WTC11 (cell line): ENCODE results near the gene STH. TPM values are rescaled to one million over a fixed set of nuclear protein-coding genes. Genes with fewer than 3 reads are reported as not detected.

Source experiments
- ATAC-seq: fragments of 200-7000 bp; cut with Tn5 transposase; 2 replicates; pipeline ENCODE4 v1.10.0; 2021; ENCODE audit warnings: mild to moderate bottlenecking, moderate library complexity
- CTCF ChIA-PET: fragments of 300-600 bp; sonication (Branson Sonifier 250); formaldehyde crosslinking; loops from one replicate; lab custom pipeline; 2021; ENCODE audit warnings: antibody characterized with exemption; lab: Charles Lee
- POLR2A ChIA-PET: fragments of 350-600 bp; sonication (Branson Sonifier 250); formaldehyde crosslinking; loops from one replicate; lab custom pipeline; 2021; ENCODE audit warnings: antibody characterized with exemption; lab: Charles Lee
- DNase-seq: peaks from one replicate; pipeline ENCODE4 v3.0.0; 2021; ENCODE audit warnings: low spot score
- H3K27ac Mint-ChIP-seq: 2 replicates; pipeline ENCODE4 v1.8.0; 2021; ENCODE audit warnings: mixed read lengths
- H3K27me3 Mint-ChIP-seq: 2 replicates; pipeline ENCODE4 v1.8.0; 2021; ENCODE audit warnings: low read depth, mild to moderate bottlenecking, moderate library complexity, mixed read lengths
- H3K36me3 Mint-ChIP-seq: 2 replicates; pipeline ENCODE4 v1.8.0; 2021; ENCODE audit warnings: mixed read lengths
- H3K4me1 Mint-ChIP-seq: 2 replicates; pipeline ENCODE4 v1.8.0; 2022; ENCODE audit warnings: mixed read lengths
- H3K4me3 Mint-ChIP-seq: 2 replicates; pipeline ENCODE4 v1.8.0; 2021; ENCODE audit warnings: mild to moderate bottlenecking, moderate library complexity, mixed read lengths
- H3K9me3 Mint-ChIP-seq: 2 replicates; pipeline ENCODE4 v1.8.0; 2021; ENCODE audit warnings: mixed read lengths
- AR ChIP-seq: fragments of 250-450 bp; sonication (Bioruptor Pico); IDR thresholded peaks from 2 replicates; pipeline ENCODE4 v1.9.0; 2021; ENCODE audit warnings: mild to moderate bottlenecking
- ATF2 ChIP-seq: sonication (generic); formaldehyde crosslinking; IDR thresholded peaks from 2 replicates; pipeline ENCODE4 v1.8.1; 2022; ENCODE audit warnings: low read depth, missing genetic modification reagents, borderline replicate concordance
- CREM ChIP-seq: sonication (generic); formaldehyde crosslinking; IDR thresholded peaks from 2 replicates; pipeline ENCODE4 v1.8.1; 2022; ENCODE audit warnings: mild to moderate bottlenecking, missing genetic modification reagents, moderate library complexity
- E2F1 ChIP-seq: sonication (generic); formaldehyde crosslinking; IDR thresholded peaks from 2 replicates; pipeline ENCODE4 v1.8.0; 2022; ENCODE audit warnings: mild to moderate bottlenecking, missing genetic modification reagents
- FOXJ3 ChIP-seq: sonication (generic); formaldehyde crosslinking; IDR thresholded peaks from 2 replicates; pipeline ENCODE4 v1.9.0; 2021; ENCODE audit warnings: missing genetic modification reagents, mild to moderate bottlenecking, borderline replicate concordance
- FOXP1 ChIP-seq: sonication (generic); formaldehyde crosslinking; IDR thresholded peaks from 2 replicates; pipeline ENCODE4 v1.8.0; 2022; ENCODE audit warnings: missing genetic modification reagents, mild to moderate bottlenecking, moderate library complexity, borderline replicate concordance
- FOXP4 ChIP-seq: sonication (generic); formaldehyde crosslinking; IDR thresholded peaks from 2 replicates; pipeline ENCODE4 v1.8.0; 2022; ENCODE audit warnings: mild to moderate bottlenecking, missing genetic modification reagents
- MAX ChIP-seq: sonication (generic); formaldehyde crosslinking; IDR thresholded peaks from 2 replicates; pipeline ENCODE4 v1.8.0; 2022; ENCODE audit warnings: mild to moderate bottlenecking, missing genetic modification reagents
- NR1H2 ChIP-seq: sonication (generic); formaldehyde crosslinking; IDR thresholded peaks from 2 replicates; pipeline ENCODE4 v1.9.0; 2021; ENCODE audit warnings: mild to moderate bottlenecking, moderate library complexity, missing genetic modification reagents
- SMAD3 ChIP-seq: sonication (generic); formaldehyde crosslinking; IDR thresholded peaks from 2 replicates; pipeline ENCODE4 v1.8.0; 2022; ENCODE audit warnings: missing genetic modification reagents, mild to moderate bottlenecking, borderline replicate concordance
- ZNF232 ChIP-seq: sonication (generic); formaldehyde crosslinking; IDR thresholded peaks from 2 replicates; pipeline ENCODE4 v1.8.0; 2022; ENCODE audit warnings: mild to moderate bottlenecking, missing genetic modification reagents
- ZNF317 ChIP-seq: sonication (generic); formaldehyde crosslinking; IDR thresholded peaks from 2 replicates; pipeline ENCODE4 v1.8.1; 2023; ENCODE audit warnings: low read depth, mild to moderate bottlenecking, moderate library complexity, missing genetic modification reagents, borderline replicate concordance
- ZNF423 ChIP-seq: fragments of 250-450 bp; sonication (Bioruptor Pico); IDR thresholded peaks from 2 replicates; pipeline ENCODE4 v2.1.2; 2022; ENCODE audit warnings: mild to moderate bottlenecking, moderate library complexity
- ZNF425 ChIP-seq: fragments of 250-450 bp; sonication (Bioruptor Pico); conservative IDR thresholded peaks from 2 replicates; pipeline ENCODE4 v1.9.0; 2021; ENCODE audit warnings: mild to moderate bottlenecking
- ZSCAN18 ChIP-seq: fragments of 250-450 bp; sonication (Bioruptor Pico); IDR thresholded peaks from 2 replicates; pipeline ENCODE4 v2.1.2; 2022; ENCODE audit warnings: mild to moderate bottlenecking, moderate library complexity
- total RNA-seq: library from RNA; stranded (reverse); gene quantifications from 3 replicates; pipeline ENCODE4 v1.2.3, GENCODE V29; 2021

The STH gene
- total RNA-seq, 1 experiment from 2014 or later: not detected

- Mint-ChIP-seq H3K27me3 (no peaks in the 10 kb centered on the region), H3K27ac (no peak overlapping the region), H3K9me3 (no peaks in the 10 kb centered on the region)
- POLR2A ChIA-PET: interaction anchor here (0.7 kb wide), 1 partner anchor 40 kb away, joined by 11 read pairs; no protein-coding TSS in a partner anchor
- TF ChIP-seq CREM (no peak), ZNF317 (CRISPR knock-in tag) (no peak), ATF2 (CRISPR knock-in tag) (no peak), NR1H2 (CRISPR knock-in tag) (no peak), ZNF232 (CRISPR knock-in tag) (no peak), ZNF423 (no peak), FOXP4 (no peak), FOXP1 (CRISPR knock-in tag) (no peak)
- TF ChIP-seq, all 79 proteins: peak for 0
- ATAC-seq (no peak), DNase-seq (no peak)
- Mint-ChIP-seq H3K36me3 (peaks cover 82% of the 10 kb centered on the region), H3K4me1 (no peaks in the 10 kb centered on the region), H3K4me3 (no peak overlapping the region)
- CTCF ChIA-PET: interaction anchor here (1.1 kb wide), 1 partner anchor 22 kb away, joined by 3 read pairs; no protein-coding TSS in a partner anchor
Observed at GRCh38 chr17:46038414-46038813, 39.4 kb downstream of the STH start.

- Mint-ChIP-seq H3K27ac (no peak overlapping the region), H3K4me3 (no peak overlapping the region), H3K27me3 (no peaks in the 10 kb centered on the region), H3K36me3 (peaks cover 82% of the 10 kb centered on the region), H3K4me1 (peaks cover 1% of the 10 kb centered on the region; the same call in 1 of the 2 replicates), H3K9me3 (no peaks in the 10 kb centered on the region)
- ATAC-seq (no peak), DNase-seq (no peak)
- POLR2A ChIA-PET: no interaction called here
- TF ChIP-seq AR (CRISPR knock-in tag): no peak
- CTCF ChIA-PET: interaction anchor here (1.1 kb wide), 1 partner anchor 23 kb away, joined by 3 read pairs; no protein-coding TSS in a partner anchor
Observed at GRCh38 chr17:46038937-46039336, 39.9 kb downstream of the STH start.

GRCh38 chr17:46039592-46040186, 40.6 kb downstream of the STH start:
- no peak overlapping the region for H3K4me3 Mint-ChIP-seq
- peaks cover 79% of the 10 kb centered on the region for H3K36me3 Mint-ChIP-seq
- ATAC-seq: no peak
- CTCF ChIA-PET: no interaction called here
- POLR2A ChIA-PET: no interaction called here
- H3K27me3 Mint-ChIP-seq: no peaks in the 10 kb centered on the region
- H3K9me3 Mint-ChIP-seq: no peaks in the 10 kb centered on the region
- no peak overlapping the region for H3K27ac Mint-ChIP-seq
- DNase-seq: no peak
- H3K4me1 Mint-ChIP-seq: peaks cover 9% of the 10 kb centered on the region
- TF ChIP-seq E2F1 (no peak), ZNF425 (CRISPR knock-in tag) (no peak), ZSCAN18 (CRISPR knock-in tag) (no peak), MAX (CRISPR knock-in tag) (no peak), FOXJ3 (CRISPR knock-in tag) (no peak), ATF2 (CRISPR knock-in tag) (no peak), SMAD3 (no peak)
